UCSD-AML1 (cell line): Measurements from ENCODE around the gene TASOR.

Experiments
- DNase-seq: peaks from one replicate; lab custom pipeline; 2025; ENCODE audit not compliant: unreplicated experiment; lab: John Stamatoyannopoulos, UW

Gene TASOR

DNA sequence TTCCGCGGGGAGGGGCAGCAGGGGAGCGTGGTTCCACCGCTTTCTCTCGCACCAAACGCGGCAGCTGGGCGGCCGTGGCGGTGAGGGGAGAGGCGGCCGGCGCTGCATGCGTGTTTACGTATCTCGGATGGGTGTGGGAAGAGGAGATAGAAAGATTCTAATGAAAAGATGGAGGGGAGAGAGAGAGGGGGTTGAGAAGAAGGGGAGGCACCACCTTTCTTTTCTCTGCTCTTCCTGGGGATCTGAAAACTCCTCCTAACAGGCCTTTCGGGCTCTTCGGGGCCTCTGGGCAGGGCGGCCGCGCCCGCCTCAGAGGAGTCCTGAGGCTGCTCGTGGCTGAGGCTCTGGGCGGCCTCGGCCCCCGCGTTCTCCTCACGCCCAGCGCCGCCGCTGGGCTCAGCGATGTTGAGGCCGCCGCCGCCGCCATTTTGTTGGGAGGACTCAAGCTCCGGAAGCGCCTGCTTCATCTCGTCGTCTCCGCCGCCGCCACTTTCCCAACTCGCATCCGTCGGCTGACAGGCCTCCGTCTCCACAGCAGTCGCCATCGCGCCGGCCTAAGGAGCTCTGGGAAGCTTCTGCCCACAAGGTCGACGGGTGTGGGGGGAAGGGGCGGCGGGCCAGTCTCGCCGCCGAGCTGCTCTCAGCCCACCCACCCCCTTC lies 473 bp downstream of the TASOR start:
- DNase-seq = peak; percentile 84

GRCh38 chr3:56681984-56682461 lies 1.0 kb downstream of the TASOR start:
- DNase-seq = no peak

- no peak for DNase-seq
These were observed 2.9 kb downstream of the TASOR start for GRCh38 chr3:56680054-56680580.

DNA sequence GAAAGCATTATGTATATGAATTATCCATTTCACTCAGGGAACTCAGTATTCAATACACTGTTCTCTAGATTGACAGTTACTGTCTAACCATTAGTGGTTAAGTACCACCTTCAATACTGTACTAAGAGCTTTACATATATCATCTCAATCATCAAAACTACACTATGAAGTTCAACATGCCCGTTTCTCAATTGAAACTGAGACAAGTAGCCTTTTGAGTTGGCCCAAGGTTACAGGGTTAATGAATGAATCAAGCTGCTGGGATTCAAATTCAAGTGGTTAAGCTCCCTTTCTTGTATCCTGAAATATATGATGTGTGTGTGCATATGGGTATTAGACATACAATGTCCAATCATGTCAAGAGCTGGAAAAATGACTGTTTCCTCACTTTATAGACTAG lies 5.8 kb downstream of the TASOR start:
- no peak for DNase-seq

DNA sequence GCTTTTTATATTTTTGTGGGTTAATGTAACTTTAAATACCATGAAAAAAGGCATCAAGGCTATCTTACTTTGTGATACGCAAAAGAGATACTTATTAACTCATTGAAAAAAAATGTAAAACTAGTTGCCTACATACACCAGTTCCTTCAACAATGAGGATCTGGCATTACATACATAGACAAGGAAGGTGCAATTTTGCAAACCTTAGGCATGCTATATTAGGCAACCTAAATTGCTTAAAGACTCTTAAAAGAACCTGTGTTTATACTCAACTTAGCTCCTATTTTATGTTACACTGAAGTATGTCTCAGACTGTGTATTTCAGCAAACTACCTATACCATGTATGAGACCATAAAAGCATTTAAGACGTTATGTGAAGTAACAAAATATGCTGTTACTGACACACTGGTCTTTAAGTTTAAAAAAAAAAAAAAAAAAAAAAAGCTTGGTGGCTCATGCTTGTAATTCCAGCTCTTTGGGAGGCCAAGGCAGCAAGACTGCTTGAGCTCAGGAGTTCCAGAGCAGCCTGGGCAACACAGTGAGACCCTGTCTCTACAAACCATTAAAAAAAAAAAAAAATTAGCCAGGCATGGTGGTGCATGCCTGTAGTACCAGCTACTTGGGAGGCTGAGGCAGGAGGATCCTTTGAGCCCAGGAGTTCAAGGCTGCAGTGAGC lies 9.1 kb downstream of the TASOR start:
- DNase-seq = no peak

DNA sequence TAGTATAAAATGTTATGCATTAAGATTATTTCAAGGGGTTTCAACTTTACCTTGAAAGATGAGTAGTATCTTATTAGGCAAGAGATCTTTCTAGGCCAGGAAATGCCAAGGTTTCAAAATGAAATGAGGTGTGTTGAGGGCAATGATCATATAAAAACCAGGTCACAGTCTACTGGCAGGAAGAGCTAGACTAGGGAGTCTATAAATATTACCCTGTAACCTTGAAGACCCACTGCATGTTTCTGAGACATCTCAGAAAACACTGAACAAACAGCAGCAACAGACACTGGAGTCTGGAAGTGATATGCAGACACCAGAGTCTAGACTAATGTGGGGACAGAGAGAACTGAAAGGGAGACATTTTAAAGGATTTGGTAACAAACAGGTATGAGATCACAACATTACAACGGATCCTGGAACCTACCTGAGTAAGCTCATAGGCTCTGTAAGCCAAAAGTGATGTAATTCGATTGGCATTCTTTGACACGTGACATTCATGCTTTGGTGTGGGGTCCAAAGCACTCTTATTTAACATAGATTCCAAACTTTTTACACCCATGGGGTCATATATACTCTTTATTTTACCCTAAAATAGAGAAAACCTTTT lies 15.0 kb downstream of the TASOR start:
- no peak for DNase-seq

DNA sequence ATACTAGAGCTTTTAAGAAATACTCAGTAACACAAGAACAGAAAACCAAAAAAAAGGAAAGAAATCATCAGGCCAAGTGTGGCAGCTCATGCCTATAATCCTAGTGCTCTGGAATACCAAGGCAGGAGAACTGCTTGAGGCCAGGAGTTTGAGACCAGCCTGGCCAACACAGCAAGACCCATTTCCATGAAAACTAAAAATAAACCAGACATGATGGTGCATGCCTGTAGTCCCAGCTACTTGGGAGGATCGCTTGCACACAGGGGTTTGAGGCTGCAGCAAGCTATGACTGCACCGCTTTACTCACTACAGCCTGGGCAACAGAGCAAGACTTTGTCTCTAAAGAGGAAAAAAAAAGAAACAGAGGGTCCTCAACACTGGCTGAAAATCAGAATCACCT lies 18.2 kb downstream of the TASOR start:
- no peak for DNase-seq

DNA sequence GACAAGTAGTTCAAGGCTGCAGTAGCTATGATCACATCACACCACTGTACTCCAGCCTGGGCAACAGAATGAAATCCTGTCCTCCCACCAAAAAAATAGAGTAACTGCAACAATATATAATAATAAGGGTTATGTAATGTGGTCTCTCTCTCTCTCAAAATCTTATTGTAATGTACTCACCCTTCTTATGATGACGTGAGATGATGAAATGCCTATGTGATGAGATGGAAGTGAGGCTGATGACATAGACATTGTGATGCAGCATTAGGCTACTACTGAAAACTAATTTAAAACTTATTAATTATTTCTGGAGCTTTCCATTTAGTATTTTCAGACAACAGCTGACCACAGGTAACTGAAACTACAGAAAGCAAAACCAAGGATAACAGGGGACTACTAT lies 27.4 kb downstream of the TASOR start:
- no peak for DNase-seq

DNA sequence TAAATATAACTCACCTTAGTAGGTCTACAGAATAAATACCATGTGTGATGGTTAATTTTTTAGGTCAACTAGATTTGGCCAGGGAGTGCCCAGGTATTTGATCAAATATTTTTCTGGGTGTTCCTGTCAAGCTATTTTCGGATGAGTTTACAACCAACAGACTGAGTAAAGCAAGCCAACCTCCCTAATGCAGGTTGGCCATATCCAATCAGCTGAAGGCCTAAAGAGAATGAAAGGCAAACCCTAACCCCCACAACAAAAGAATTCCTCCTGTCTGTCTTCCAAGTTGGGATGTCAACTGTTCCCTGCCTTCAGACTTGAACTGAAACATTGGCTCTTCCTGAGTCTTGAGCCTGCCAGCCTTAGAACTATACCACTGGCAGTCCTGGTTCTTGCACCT lies 28.6 kb downstream of the TASOR start:
- DNase-seq = no peak

DNA sequence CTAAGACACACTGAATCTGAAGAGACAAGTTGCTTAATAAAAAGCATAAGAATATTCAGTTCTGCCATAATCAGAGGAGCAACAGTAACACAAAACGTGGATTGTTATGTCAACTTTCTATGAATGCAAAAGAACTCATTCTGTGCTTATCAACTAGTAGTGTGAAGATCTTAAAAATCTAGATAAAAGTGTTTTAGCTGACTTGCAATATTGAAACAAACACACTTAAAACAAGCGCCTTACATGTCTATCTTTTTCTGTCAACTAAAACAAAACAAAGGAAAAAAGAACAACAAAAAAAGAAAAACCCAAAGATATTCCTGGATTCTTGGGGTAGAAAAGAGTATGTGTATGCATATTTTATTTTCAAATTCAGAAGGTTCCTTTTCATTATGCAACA lies 37.7 kb downstream of the TASOR start:
- DNase-seq = no peak

GRCh38 chr3:56633602-56634535 lies 49.2 kb downstream of the TASOR start:
- DNase-seq = no peak
